T47D (cell line): ENCODE measurements around the gene DPYSL5.
A peak's percentile ranks its signal among the peaks of the same experiment; 100 is the strongest.

Experiments used
- DNase-seq, 2 experiments: peaks; one replicate each; pipeline versions ENCODE4 v3.0.0 to v3.0.0-alpha.2; 2011 to 2012; ENCODE audit warnings: low read depth in 1 of 2, low spot score in 1 of 2
- JUND ChIP-seq: IDR thresholded peaks from 2 replicates; pipeline ENCODE4 v1.6.1; 2012; ENCODE audit warnings: low read depth
- in situ Hi-C: cut with HindIII; loops from 2 replicates; pipeline ENCODE4 v1.10.0; 2016; ENCODE audit warnings: low sequenced_read_pairs, low pct_unique_long_range_greater_than_20kb

Gene DPYSL5

DNA sequence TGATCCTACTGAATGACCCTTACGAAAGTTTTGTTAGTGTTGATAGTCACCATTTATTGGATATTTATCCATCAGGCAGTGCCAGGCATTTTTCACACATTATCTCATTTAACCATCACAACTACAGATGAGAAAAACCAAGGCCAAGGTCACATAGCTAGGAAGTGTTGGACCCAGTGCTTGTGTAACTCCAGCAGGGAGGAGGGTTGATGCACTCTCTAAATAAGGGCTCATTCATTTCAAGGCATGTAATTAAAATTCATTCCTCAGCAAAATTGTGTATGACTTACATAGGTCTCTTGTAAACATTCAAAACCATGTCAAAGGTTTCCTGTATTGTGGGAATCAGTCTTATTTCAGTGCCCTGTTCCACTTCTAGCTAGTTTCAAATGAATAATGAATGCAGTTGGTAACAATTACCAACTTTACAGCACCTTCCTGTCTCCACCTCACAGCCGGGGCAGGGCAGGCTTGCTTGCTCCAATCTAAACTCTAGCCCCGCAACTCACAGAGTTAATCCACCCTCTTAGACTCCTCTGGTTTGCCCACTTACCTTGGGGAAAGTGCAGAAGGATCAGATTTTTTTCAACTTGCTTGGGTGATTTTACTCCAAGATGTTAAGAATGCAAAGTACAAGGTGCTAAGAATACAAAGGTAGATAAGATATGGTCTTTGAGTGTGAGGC lies 116.7 kb downstream of the DPYSL5 start:
- in situ Hi-C loops = no loop called here
- no peak for DNase-seq
- TF ChIP-seq JUND = no peak

DNA sequence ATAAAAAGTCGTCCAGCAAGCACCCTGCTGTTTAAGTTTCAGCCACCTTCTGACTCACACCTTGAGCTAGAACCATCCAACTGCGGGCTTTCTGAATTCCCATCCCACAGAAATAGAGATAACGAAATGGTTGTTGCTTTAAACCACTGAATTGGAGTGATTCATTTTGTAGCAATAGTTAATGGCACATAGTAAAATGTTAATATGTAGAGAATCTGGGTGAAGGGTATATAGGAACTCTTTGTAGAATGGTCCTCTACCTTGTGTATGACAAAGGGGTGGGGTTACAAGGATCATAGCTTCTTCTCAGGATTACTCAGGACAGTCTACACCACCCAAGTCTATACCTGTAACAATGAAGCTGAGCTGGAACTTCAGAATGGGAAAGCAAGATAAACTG lies 120.1 kb downstream of the DPYSL5 start:
- in situ Hi-C loops = no loop called here
- DNase-seq = no peak
- TF ChIP-seq JUND = no peak

DNA sequence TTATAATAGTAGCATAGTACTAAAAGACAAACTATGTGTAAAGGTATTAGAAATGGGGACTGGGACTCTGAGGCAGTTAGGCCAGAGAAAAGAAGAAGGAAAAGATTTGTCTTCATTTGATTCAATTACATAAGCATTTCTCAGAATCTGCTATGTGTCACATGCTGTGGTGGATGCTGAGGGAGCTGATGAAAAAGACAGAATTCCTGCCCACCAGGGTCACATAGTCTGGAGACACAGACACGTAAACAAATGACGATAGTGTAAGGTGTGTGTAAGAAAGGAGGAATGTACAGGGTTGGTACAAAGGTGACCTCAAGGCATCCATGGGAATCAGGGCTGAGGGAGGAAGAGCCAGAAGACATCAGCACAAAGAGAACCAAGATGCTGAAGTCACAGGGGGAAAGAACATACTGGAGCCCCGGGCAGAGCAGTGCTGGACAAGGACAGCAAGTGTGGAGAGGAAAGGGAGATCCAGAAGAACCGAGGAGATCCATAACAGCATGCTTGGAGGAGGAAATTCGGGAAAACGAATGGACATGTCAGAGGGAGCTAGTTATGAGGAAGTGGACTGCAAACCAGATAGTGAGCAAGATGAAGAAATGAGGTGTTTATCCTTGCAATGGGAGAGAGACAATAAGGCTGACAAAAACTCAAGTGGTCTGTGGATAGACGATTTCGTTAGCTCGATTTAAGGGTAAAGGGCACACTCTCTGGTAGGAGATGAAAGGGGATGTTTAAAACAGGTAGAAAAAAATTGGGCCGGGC lies 121.3 kb downstream of the DPYSL5 start:
- TF ChIP-seq JUND = no peak
- in situ Hi-C loops = no loop called here
- no peak for DNase-seq

DNA sequence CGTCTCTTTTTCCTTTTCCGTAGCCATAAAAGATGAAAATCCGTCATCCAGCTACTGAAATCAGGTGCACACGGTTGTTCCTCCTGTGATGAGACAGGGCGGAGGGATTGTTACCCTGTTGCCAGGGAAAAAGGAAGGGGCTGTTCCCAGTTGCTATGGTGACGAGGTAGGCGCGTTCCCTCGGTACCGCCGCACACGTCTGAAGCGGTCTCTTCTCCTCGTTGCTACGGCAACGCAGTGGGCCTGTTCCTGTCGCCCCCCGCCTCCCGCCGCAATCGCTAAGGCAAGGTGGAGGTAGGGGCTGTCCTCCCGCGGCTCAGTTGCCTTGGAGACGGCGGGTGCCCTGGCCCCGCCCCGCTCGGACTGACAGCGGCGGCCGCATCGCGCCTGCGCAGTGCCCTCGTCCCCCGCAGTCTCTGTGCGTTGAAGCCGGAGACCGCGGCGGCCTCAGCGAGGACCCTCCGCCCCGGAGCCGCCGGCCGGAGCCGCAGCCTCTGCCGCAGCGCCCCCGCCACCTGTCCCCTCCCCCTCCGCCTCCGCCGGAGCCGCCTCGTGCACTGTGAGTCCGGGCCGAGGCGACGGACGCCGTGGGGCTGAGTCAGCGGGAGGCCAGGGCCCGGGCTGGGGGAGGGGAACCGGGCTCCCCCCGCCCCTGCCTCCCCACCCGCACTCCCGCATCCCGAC lies 122.5 kb downstream of the DPYSL5 start, which contains the start of gene MAPRE3:
Gene MAPRE3, plus strand, starts transcription at position 394 of the 684 bp plus-strand sequence. CDS start 51,582 bp downstream, outside the sequence.
- peak; percentile 74 for DNase-seq
- TF ChIP-seq JUND = no peak
- in situ Hi-C loops = no loop called here

DNA sequence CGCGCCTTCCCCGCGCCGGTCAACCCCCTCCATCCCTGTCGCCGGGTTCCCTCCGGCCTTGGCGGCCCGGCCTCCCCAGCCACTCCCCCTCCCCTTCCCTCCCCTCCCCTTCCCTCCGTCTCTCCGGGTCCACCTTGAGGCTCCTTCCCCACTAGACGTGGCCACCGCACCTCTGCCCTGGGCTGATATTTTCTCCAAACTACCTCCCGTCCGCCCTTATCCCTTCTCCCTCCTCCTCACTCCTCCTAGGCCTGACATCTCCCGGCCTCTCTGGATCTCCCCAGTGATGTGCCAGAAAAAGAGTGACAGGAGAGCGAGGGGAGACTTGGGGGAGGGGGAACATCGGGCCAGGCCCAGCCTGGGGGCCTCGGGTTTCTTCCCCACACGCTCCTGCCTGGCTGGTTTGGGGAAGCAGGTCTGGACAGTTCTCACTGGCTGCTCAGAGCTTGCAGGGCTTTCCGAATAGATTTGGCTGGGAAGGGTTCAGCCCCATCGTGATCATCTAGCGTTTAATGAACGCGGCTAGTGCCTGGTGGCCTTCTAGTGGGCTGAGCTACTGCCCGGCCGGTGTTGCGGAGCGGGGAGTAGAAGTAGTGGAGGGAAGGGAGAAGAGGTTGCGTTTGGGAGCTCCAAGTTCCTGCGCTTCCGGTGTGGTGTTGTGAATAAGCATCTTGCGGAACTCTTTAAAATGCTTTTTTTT lies 123.1 kb downstream of the DPYSL5 start:
- in situ Hi-C loops = no loop called here
- no peak for TF ChIP-seq JUND
- DNase-seq = peak in 1 of 2 experiments; percentile 13

DNA sequence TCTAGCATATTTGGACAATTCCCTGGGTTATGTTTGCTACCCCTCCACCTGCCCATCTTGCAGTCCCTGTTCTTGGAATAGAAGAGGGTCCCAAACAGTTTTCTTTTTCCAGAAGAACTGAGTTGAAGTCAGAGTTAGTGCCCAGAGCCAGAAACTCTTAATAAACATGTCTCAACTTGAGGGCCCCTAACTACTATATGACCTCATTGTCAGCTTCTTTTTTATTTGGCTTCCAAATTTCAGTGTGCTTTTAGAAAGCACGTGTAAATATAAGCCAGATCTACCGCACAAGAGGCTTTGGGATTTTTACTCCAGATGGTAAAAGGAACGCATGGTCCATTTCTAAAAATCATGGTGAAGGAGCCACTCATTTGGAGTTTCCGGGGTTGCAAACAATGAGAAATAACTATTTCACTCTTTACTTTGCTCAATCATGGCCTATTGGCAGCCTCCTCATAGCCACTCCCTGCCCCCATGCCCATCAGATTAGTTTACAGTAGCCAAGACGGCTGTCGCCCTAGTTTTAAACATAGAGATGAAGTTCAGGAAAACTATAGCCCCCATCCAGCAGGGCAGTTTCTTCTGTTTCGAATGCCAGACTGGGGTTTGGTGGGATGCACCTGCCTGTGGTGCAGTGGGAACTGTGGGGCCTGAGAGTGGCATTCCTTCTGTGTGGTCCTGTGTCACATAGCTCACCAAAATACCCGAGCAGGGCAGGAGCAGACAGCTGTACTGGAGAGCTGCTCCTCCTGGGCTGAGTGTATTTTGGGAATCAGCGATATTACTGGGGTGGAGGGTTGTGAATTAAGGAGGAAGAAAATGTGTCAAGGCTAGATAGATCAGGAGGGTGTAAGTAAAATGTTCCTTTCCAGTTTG lies 124.2 kb downstream of the DPYSL5 start:
- no peak for TF ChIP-seq JUND
- no peak for DNase-seq
- in situ Hi-C loops = no loop called here

DNA sequence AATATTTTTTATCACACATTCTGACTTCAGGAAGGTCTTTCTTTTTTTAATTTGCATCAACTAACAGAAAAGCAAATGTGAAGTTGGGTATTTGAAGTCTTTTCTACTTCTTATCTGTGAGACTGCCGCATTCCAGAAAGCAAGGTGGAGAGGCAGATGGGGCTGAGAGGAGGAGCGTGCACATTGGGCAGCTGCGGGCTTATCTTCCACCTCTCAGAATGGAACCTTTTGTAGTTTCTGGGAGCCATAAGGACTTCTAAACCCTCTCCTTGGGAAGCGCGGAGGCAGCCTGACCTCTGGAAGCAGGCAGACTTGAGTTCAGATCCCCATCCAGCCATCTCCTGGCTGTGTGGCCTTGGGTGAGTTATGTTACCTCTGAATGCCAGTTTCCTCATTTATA lies 126.4 kb downstream of the DPYSL5 start:
- no peak for DNase-seq
- in situ Hi-C loops = no loop called here
- no peak for TF ChIP-seq JUND

DNA sequence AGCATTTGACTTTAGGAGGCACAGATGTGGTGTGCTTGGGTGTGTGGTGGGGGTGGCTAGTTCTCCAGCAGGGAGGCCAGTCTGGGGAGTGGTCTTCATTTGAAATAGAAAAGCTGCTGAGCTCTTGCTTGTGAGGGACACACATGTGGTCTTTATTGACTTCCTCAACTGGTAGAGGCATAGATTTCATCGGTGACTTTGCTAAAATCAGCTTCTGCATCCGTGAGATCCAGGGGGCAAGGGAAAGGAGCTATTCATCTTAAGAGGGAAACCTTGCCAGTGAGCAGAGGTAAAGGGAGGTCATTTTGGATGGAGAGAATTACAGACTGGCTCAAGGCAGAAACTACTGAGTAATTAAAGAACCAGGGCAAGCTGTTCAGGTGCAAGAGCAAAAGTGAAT lies 127.2 kb downstream of the DPYSL5 start:
- TF ChIP-seq JUND = no peak
- in situ Hi-C loops = no loop called here

DNA sequence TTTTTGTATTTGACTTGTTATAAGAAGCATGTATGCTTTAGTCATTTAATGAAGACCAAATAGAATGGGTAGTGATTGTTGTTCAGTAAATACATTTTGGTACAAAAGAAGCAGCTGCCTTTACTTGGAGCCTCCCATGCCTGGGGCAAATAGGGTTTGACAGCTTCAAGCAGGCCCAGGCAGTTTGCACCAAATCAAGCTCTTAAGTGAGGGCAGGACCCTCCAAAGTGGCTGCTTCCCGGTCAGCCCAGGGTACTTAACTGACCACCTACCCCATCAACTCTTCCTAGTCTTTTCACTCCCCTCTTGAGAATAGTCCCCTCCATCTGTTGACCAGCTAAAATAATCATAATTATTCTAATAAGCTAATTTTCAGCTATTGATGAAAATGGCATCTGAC lies 127.7 kb downstream of the DPYSL5 start:
- in situ Hi-C loops = no loop called here
- no peak for TF ChIP-seq JUND
- no peak for DNase-seq

More for the DNA sequence above, 127.2 kb downstream of the DPYSL5 start:
- no peak for DNase-seq

DNA sequence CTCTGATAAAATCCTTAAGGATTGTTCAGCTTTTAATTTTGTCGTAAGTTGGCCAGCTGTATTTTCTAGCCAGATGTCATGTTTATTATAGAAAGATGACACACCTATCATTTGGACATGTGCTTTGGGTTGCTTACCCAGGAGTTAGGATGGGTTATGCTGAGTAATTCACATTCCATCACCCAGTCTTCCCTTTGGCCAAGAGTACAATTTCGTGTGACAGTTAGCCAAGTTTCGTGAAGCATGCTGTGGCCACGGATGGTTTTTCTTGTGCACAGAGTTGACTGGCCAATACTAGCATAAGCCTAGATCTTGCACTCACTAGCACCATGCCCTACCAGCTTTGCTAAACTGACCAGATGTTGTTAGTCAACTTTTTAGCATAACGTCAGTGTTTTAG lies 128.3 kb downstream of the DPYSL5 start:
- no peak for TF ChIP-seq JUND
- no peak for DNase-seq
- in situ Hi-C loops = no loop called here

DNA sequence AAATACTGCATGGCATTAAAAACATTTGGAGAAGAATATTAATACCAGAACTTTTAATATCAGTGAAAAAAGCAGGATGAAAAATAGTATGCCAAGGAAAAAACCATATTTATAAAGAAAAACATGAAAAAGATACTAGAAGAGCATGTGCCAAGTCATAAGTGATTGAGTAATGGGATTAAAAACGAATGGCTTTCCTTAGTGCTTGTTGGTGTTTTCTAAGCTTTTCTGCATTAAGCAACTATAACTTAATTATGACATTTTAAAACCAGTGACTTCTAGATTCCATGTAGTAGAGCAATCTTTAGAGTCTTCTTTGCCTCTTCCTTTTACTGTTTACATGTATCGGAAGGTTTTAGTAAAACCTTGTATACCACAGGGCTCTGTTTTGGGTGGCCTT lies 129.1 kb downstream of the DPYSL5 start:
- in situ Hi-C loops = no loop called here
- DNase-seq = no peak
- TF ChIP-seq JUND = no peak
